ENCODE data around the gene RAPGEF1.
A peak's percentile ranks its signal among the peaks of the same experiment; 100 is the strongest.

RAPGEF1 gene

GRCh38 chr9:131675437-131676022, 64.3 kb downstream of the RAPGEF1 start:
- H3K4me2 ChIP-seq (ENCODE audit: low read length), result no peak overlapping the region
- H3K36me3 ChIP-seq (ENCODE audit: control insufficient read depth, insufficient read depth, low read length), result no peaks in the 10 kb centered on the region
- DNase-seq, result no peak
- H3K9ac ChIP-seq (ENCODE audit: low read length), result no peak overlapping the region
- H3K4ac ChIP-seq (ENCODE audit: low read depth, low read length), result no peak overlapping the region
- peak overlapping the region; percentile 27 for H3K56ac ChIP-seq (ENCODE audit: low read length)
- WGBS (ENCODE audit: extremely low coverage, insufficient coverage, low lambda C conversion rate), result no CpG with 5 or more reads among the region's 6 CpGs
- H2BK120ac ChIP-seq (ENCODE audit: low read depth, low read length), result no peak overlapping the region
- H3K4me1 ChIP-seq (ENCODE audit: control insufficient read depth, low read depth, low read length), result peaks cover 42% of the 10 kb centered on the region
- H3K23ac ChIP-seq (ENCODE audit: low read length), result no peak overlapping the region
- H4K5ac ChIP-seq (ENCODE audit: low read length), result no peak overlapping the region
- H3K4me3 ChIP-seq (ENCODE audit: low read length), result no peak overlapping the region
- peaks cover 23% of the 10 kb centered on the region for H3K79me2 ChIP-seq (ENCODE audit: control insufficient read depth, insufficient read depth, low read length)
- H3K27me3 ChIP-seq (ENCODE audit: insufficient read depth, low read length, poor library complexity), result no peaks in the 10 kb centered on the region
- H4K8ac ChIP-seq (ENCODE audit: low read depth, low read length), result no peak overlapping the region
- H3K18ac ChIP-seq (ENCODE audit: low read length), result no peak overlapping the region
- no peak overlapping the region for H2AK5ac ChIP-seq (ENCODE audit: low read length)
- H3K27ac ChIP-seq (ENCODE audit: low read depth, low read length), result no peak overlapping the region
- H2BK15ac ChIP-seq (replicated peaks; ENCODE audit: low read depth), result no peak overlapping the region
- H3K79me1 ChIP-seq (ENCODE audit: low read length), result peaks cover 21% of the 10 kb centered on the region
- no peak overlapping the region for H2BK5ac ChIP-seq (ENCODE audit: low read length)

DNA sequence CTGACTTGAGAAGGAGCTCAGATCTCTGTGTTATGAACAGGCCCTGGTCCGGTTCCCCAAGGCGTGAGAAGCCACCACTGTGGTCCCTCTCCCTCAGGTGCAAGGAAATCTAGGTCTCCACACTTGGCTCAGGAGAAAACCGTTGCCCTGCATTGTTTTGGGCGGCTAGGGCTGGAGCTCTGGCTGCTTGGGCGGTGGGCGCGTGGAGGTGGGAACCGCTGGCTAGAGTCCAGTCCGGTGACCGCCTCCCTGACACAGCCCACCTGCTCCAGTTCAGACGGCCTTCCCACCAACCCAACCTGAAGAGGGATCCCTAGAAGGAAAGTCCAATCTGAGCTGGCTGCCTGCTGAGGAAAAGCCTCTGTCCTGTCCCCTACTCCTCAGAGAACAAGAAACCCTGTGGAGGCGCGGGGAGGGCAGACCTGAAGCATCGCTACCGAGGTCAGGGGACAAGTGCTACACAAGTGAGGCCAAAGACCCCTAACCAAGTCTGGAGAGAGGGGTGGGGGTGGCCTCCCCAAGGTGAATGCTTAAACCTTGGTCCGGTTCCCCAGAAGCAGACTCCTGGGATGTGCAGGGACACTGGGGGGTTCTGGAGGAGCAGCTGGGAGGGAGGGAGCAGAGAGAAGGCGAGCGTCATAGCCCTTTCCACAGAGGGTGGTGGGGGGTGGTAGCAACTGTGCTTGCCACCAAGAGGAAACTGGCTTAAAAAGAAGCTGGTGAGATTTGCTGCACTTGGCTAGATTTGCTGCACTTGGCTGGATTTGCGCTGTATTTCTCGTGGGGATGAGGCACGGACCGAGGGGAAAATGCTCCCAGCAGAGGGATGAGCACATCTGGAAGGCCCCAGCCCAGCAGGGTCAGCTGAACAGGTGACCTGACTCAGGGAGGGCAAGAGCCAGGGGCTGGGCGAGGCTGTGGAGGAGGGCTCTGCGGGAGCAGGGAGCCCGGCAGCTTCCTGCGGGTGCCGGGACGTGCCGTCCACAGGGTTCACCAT, 65.2 kb downstream of the RAPGEF1 start:
- H2BK120ac ChIP-seq (ENCODE audit: low read depth, low read length), result no peak overlapping the region
- DNase-seq, result no peak
- peak overlapping the region; percentile 38 for H3K4ac ChIP-seq (ENCODE audit: low read depth, low read length)
- WGBS (ENCODE audit: extremely low coverage, insufficient coverage, low lambda C conversion rate), result no CpG with 5 or more reads among the region's 29 CpGs
- H3K27ac ChIP-seq (ENCODE audit: low read depth, low read length), result no peak overlapping the region
- no peaks in the 10 kb centered on the region for H3K27me3 ChIP-seq (ENCODE audit: insufficient read depth, low read length, poor library complexity)
- H3K4me3 ChIP-seq (ENCODE audit: low read length), result no peak overlapping the region
- H3K56ac ChIP-seq (ENCODE audit: low read length), result peak overlapping the region; percentile 27
- no peak overlapping the region for H4K8ac ChIP-seq (ENCODE audit: low read depth, low read length)
- peak overlapping the region; percentile 16 for H3K18ac ChIP-seq (ENCODE audit: low read length)
- peaks cover 44% of the 10 kb centered on the region for H3K4me1 ChIP-seq (ENCODE audit: control insufficient read depth, low read depth, low read length)
- no peak overlapping the region for H4K5ac ChIP-seq (ENCODE audit: low read length)
- no peak overlapping the region for H3K4me2 ChIP-seq (ENCODE audit: low read length)
- peaks cover 24% of the 10 kb centered on the region for H3K79me1 ChIP-seq (ENCODE audit: low read length)
- peaks cover 28% of the 10 kb centered on the region for H3K79me2 ChIP-seq (ENCODE audit: control insufficient read depth, insufficient read depth, low read length)
- H3K9ac ChIP-seq (ENCODE audit: low read length), result no peak overlapping the region
- no peaks in the 10 kb centered on the region for H3K36me3 ChIP-seq (ENCODE audit: control insufficient read depth, insufficient read depth, low read length)
- H2BK15ac ChIP-seq (replicated peaks; ENCODE audit: low read depth), result no peak overlapping the region
- no peak overlapping the region for H3K23ac ChIP-seq (ENCODE audit: low read length)
- no peak overlapping the region for H2AK5ac ChIP-seq (ENCODE audit: low read length)
- H2BK5ac ChIP-seq (ENCODE audit: low read length), result no peak overlapping the region

- no peak for DNase-seq
These were observed 66.3 kb downstream of the RAPGEF1 start for GRCh38 chr9:131673531-131673930.

DNA sequence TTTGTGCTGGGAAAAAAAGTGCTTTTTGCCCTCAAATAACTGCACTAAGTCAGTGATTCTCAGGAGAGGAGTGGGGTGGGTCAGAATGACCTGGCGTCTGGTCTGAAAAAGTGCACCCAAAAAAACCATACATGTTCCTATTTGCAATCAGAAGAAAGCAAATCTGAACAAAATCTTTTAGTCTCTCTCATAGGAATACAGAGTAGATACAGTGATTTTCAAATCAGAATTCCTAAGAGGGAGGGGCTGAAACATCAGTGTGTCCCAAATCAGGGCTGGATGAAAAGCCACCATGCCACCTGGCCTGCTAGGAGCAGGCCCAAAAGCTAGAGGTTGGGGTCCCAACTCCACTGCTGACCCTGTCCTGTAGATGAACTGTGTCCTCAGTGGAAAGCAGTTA, 66.8 kb downstream of the RAPGEF1 start:
- Histone ChIP-seq H3K27me3 (ENCODE audit: insufficient read depth, low read length, poor library complexity) (no peaks in the 10 kb centered on the region), H3K9ac (ENCODE audit: low read length) (no peak overlapping the region), H3K27ac (ENCODE audit: low read depth, low read length) (peak overlapping the region; percentile 17), H2AK5ac (ENCODE audit: low read length) (no peak overlapping the region), H4K5ac (ENCODE audit: low read length) (no peak overlapping the region), H3K4me2 (ENCODE audit: low read length) (no peak overlapping the region), H2BK120ac (ENCODE audit: low read depth, low read length) (no peak overlapping the region), H2BK5ac (ENCODE audit: low read length) (no peak overlapping the region), H4K8ac (ENCODE audit: low read depth, low read length) (no peak overlapping the region), H3K4me3 (ENCODE audit: low read length) (no peak overlapping the region), H3K4me1 (ENCODE audit: control insufficient read depth, low read depth, low read length) (peaks cover 38% of the 10 kb centered on the region), H3K23ac (ENCODE audit: low read length) (no peak overlapping the region), H3K56ac (ENCODE audit: low read length) (peak overlapping the region; percentile 36), H3K36me3 (ENCODE audit: control insufficient read depth, insufficient read depth, low read length) (no peaks in the 10 kb centered on the region), H3K79me1 (ENCODE audit: low read length) (peaks cover 26% of the 10 kb centered on the region), H2BK15ac (replicated peaks; ENCODE audit: low read depth) (no peak overlapping the region), H3K4ac (ENCODE audit: low read depth, low read length) (peak overlapping the region; percentile 1), H3K79me2 (ENCODE audit: control insufficient read depth, insufficient read depth, low read length) (peaks cover 36% of the 10 kb centered on the region), H3K18ac (ENCODE audit: low read length) (no peak overlapping the region)
- WGBS (ENCODE audit: extremely low coverage, insufficient coverage, low lambda C conversion rate), result no CpG with 5 or more reads among the region's 1 CpG
- DNase-seq, result no peak

More at GRCh38 chr9:131673531-131673930, 66.3 kb downstream of the RAPGEF1 start:
- no peak overlapping the region for H4K5ac ChIP-seq (ENCODE audit: low read length)
- peak overlapping the region; percentile 17 for H3K27ac ChIP-seq (ENCODE audit: low read depth, low read length)
- H2BK5ac ChIP-seq (ENCODE audit: low read length), result no peak overlapping the region
- H2BK120ac ChIP-seq (ENCODE audit: low read depth, low read length), result no peak overlapping the region
- H3K56ac ChIP-seq (ENCODE audit: low read length), result no peak overlapping the region
- H2BK15ac ChIP-seq (replicated peaks; ENCODE audit: low read depth), result no peak overlapping the region
- no peak overlapping the region for H3K4me2 ChIP-seq (ENCODE audit: low read length)
- H3K4me1 ChIP-seq (ENCODE audit: control insufficient read depth, low read depth, low read length), result peaks cover 40% of the 10 kb centered on the region
- no peaks in the 10 kb centered on the region for H3K36me3 ChIP-seq (ENCODE audit: control insufficient read depth, insufficient read depth, low read length)
- peak overlapping the region; percentile 11 for H3K23ac ChIP-seq (ENCODE audit: low read length)
- H3K4ac ChIP-seq (ENCODE audit: low read depth, low read length), result peak overlapping the region; percentile 1
- H3K79me1 ChIP-seq (ENCODE audit: low read length), result peaks cover 26% of the 10 kb centered on the region
- no peak overlapping the region for H3K4me3 ChIP-seq (ENCODE audit: low read length)
- no CpG with 5 or more reads among the region's 7 CpGs for WGBS (ENCODE audit: extremely low coverage, insufficient coverage, low lambda C conversion rate)
- no peak overlapping the region for H3K18ac ChIP-seq (ENCODE audit: low read length)
- no peak overlapping the region for H4K8ac ChIP-seq (ENCODE audit: low read depth, low read length)
- H3K79me2 ChIP-seq (ENCODE audit: control insufficient read depth, insufficient read depth, low read length), result peaks cover 34% of the 10 kb centered on the region
- no peak overlapping the region for H3K9ac ChIP-seq (ENCODE audit: low read length)
- no peak overlapping the region for H2AK5ac ChIP-seq (ENCODE audit: low read length)
- no peaks in the 10 kb centered on the region for H3K27me3 ChIP-seq (ENCODE audit: insufficient read depth, low read length, poor library complexity)

- Histone ChIP-seq H2AK5ac (ENCODE audit: low read length) (no peak overlapping the region), H3K79me1 (ENCODE audit: low read length) (peaks cover 26% of the 10 kb centered on the region), H3K4me1 (ENCODE audit: control insufficient read depth, low read depth, low read length) (peaks cover 34% of the 10 kb centered on the region), H3K36me3 (ENCODE audit: control insufficient read depth, insufficient read depth, low read length) (no peaks in the 10 kb centered on the region), H3K79me2 (ENCODE audit: control insufficient read depth, insufficient read depth, low read length) (peaks cover 36% of the 10 kb centered on the region), H3K9ac (ENCODE audit: low read length) (no peak overlapping the region), H3K23ac (ENCODE audit: low read length) (no peak overlapping the region), H3K27me3 (ENCODE audit: insufficient read depth, low read length, poor library complexity) (no peaks in the 10 kb centered on the region), H4K5ac (ENCODE audit: low read length) (no peak overlapping the region), H3K4me2 (ENCODE audit: low read length) (no peak overlapping the region), H2BK120ac (ENCODE audit: low read depth, low read length) (no peak overlapping the region), H3K18ac (ENCODE audit: low read length) (no peak overlapping the region), H4K8ac (ENCODE audit: low read depth, low read length) (no peak overlapping the region), H2BK15ac (replicated peaks; ENCODE audit: low read depth) (no peak overlapping the region), H3K27ac (ENCODE audit: low read depth, low read length) (peak overlapping the region; percentile 37), H3K56ac (ENCODE audit: low read length) (peak overlapping the region; percentile 36), H2BK5ac (ENCODE audit: low read length) (no peak overlapping the region), H3K4me3 (ENCODE audit: low read length) (no peak overlapping the region), H3K4ac (ENCODE audit: low read depth, low read length) (no peak overlapping the region)
- DNase-seq, result peak; percentile 86
- no CpG with 5 or more reads among the region's 4 CpGs for WGBS (ENCODE audit: extremely low coverage, insufficient coverage, low lambda C conversion rate)
These were observed 67.4 kb downstream of the RAPGEF1 start for GRCh38 chr9:131672451-131672850.
